ENCODE measurements around the gene POLD4.

The POLD4 gene

GRCh38 chr11:67387518-67387917, 34.2 kb upstream of the POLD4 start:
- DNase-seq: no peak

- DNase-seq: no peak
Observed at GRCh38 chr11:67387069-67387468, 33.7 kb upstream of the POLD4 start.

GRCh38 chr11:67384851-67385366, 31.6 kb upstream of the POLD4 start:
- no peak for DNase-seq

- DNase-seq: peak; percentile 43
Observed at GRCh38 chr11:67382276-67383136, 29.2 kb upstream of the POLD4 start.

GRCh38 chr11:67381244-67381972, 28.1 kb upstream of the POLD4 start:
- no peak for DNase-seq

GRCh38 chr11:67379061-67380058, 26.0 kb upstream of the POLD4 start:
- no peak for DNase-seq

- DNase-seq: no peak
Observed at GRCh38 chr11:67378544-67378943, 25.2 kb upstream of the POLD4 start.

GRCh38 chr11:67376873-67377808, 23.8 kb upstream of the POLD4 start:
- no peak for DNase-seq

GRCh38 chr11:67376063-67376820, 22.9 kb upstream of the POLD4 start:
- no peak for DNase-seq

GRCh38 chr11:67375320-67376055, 22.1 kb upstream of the POLD4 start:
- no peak for DNase-seq

GRCh38 chr11:67374571-67375281, 21.4 kb upstream of the POLD4 start:
- no peak for DNase-seq

- DNase-seq: peak; percentile 36
Observed at GRCh38 chr11:67373648-67374570, 20.6 kb upstream of the POLD4 start.

GRCh38 chr11:67372993-67373647, 19.8 kb upstream of the POLD4 start, which contains the start of gene CLCF1:
CLCF1 (minus strand) TSS chr11:67373598; CDS start chr11:67373539, 59 bp downstream.
- DNase-seq: peak; percentile 69

- DNase-seq: no peak
Observed at GRCh38 chr11:67372321-67372992, 19.1 kb upstream of the POLD4 start.

- no peak for DNase-seq
Observed at GRCh38 chr11:67371911-67372320, 18.6 kb upstream of the POLD4 start.

- DNase-seq: no peak
Observed at GRCh38 chr11:67371189-67371910, 18.0 kb upstream of the POLD4 start.

Measured in NCI-H510A (cell line).